Activated naive CD8-positive, alpha-beta T cell treated with anti-CD3 and anti-CD28 coated beads, Interleukin-2, amount 50 U/mL, for 16 hours (primary cell): Measurements from ENCODE around the gene CCDC184.
A peak's percentile ranks its signal among the peaks of the same experiment; 100 is the strongest.
"Not testable (repeated sequence)": the region's sequence is repeated elsewhere in the genome, so short reads cannot be mapped to it uniquely, and the experiment has no call there.

ENCODE experiments used
- DNase-seq: peaks from one replicate; pipeline ENCODE4 v3.0.0-alpha.2; 2020; ENCODE audit warnings: low read depth, low spot score

Gene CCDC184

DNA sequence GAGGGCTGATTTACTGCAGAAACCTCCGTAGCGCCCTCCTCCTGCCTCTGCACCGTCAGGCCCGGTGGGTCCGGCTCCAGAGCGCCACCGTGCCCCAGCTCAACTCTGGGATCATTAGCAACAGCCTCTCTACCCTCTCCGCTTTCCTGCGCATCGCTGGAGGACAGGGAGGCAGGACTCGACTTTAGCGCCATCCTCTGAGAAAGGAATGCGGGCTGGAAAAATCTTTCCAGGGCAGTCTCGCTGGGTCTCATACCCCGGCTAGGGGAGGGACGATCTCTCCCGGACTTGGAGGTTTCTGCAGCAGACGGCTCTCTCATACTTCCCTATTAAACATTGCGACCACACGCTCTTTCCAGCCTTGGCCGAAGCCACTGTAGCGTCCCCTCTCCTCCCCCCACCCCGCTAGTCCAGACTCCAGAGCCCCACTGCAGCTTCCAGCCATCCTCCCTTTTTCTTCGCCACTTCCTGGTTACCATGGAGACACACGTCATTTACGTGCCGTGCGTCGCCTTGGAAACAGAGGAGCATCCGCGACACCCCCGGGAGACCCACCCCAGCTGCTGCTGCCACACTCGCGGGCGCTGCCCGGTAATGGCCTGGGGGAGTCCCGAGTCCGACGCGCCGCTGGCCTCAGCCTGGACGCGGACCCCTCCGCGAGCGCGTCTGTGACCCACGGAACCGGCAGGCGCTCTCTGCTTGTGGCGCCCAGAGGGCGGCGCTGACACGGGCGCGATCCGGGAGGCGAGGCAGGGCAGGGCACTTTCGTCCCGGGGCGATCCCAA is at the start of gene CCDC184:
Gene CCDC184, plus strand, starts transcription at position 554 of the 785 bp plus-strand sequence. CDS start 479 bp downstream, outside the sequence.
- DNase-seq, result no peak

DNA sequence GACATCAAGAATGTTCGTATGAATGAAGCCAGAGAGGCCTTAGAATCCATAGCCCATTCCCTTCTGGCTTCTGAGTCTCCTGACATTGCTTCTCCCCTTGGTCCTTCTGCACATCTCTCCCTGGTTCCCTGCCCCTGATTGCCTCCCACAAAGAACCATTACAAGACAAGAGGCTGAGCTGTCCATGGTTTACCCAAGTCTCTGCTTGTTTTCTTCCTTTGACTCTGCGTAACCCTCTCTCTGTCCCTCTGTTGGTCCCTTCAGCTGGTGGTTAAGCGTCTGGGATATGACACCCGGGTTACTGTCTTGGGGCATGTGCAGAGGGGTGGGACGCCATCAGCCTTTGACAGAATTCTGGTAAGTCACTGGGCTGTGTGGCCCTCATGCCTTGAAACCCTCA is 48.4 kb upstream of the CCDC184 start:
- no peak for DNase-seq

DNA sequence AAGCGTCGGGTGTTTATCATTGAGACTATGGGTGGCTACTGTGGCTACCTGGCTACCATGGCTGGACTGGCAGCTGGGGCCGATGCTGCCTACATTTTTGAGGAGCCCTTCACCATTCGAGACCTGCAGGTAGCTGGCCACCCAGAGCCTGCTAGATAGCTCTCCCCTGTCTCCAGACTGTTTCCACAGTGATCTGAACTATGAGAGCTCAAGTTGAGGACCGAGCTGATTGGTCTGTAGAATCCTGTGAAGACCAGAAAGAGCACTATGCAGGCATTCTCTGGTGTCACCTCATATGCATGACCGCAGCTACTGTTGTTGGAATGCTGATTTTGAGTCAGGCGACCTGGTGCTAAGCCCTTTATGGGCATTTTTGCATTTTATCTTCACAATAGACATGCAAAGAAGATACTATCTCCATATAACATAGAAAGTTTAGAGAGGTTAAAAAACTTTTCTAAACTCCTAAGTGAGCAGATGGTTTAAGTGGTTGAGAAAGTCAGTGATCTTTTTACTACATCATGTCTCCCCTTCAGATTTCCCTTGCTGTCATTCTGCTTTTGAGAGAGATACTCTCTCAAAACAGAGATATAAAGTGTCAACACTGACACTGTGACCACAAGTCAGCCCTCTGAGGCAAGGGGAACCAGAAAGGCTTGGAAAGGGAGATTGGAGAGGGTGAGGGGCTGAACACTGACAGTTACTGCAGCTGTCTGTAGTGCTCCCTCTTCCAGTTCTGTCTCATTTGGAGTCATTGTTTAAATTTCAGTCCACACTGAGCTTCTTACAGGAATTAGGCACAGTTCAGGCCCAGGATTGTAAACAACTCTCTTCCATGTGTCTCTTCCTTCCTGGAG is 40.4 kb upstream of the CCDC184 start:
- DNase-seq, result no peak

DNA sequence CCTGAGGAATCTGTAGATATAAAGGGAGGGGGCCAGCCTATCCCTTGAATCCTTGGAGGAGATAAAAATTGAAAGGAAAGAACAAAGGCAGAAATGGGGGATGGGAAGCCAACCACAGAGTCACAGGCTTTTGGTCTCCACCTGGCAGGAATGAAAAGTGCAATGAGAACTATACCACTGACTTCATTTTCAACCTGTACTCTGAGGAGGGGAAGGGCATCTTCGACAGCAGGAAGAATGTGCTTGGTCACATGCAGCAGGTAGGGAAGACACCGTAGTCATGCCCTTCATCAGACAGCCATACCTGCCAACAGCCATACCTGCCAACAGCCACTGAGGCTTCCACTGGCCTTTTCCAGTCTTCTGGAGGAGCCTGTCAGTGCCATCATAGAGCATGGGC is 39.5 kb upstream of the CCDC184 start:
- no peak for DNase-seq

DNA sequence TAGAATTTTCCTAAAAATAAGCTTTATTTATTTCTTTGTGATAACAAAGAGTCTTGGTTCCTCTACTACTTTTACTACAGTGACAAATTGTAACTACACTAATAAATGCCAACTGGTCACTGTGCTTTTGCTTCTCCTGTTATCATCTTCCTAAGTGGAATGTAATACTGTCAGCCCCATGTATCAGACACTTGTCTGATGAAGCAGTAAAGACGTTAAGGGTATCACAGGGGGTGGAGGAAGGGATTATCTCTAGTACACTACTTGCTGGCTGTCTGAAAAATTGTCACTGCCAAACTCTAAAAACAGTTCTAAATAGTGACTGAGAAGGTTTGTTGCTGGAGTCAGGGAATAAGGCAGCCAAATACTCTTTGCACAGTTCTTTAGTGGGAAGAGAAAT is 37.5 kb upstream of the CCDC184 start:
- DNase-seq, result no peak

DNA sequence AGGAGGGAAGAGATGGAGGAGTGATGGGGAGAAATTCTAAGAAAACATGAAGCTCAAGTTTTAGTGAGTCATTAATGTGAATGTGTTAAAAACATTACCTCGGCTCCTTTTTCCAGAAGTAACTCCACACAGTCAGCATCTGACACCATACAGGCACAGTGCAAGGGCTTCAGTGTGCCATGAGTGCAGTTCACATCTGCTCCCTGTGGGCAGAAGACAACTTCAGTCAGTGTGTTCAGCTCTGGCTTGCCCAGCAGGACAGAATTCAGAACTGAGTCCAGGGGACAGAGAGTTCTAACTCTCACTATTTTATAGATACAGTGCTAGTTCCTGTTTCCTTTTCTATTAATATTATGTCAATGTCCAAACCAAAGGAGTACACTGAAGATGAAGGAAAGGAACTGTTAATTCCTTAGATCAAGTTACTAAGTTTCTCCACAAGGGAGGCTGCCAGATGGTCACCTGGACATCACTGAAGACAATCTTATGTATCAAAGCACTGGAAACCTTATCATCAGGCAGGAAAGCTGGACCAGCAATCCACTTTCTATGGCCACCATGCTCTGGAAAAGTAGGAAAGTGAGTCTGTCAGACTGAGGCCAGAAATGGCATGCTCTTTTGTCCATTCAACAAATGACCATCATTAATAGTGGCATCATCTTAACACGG is 32.2 kb upstream of the CCDC184 start:
- no peak for DNase-seq

DNA sequence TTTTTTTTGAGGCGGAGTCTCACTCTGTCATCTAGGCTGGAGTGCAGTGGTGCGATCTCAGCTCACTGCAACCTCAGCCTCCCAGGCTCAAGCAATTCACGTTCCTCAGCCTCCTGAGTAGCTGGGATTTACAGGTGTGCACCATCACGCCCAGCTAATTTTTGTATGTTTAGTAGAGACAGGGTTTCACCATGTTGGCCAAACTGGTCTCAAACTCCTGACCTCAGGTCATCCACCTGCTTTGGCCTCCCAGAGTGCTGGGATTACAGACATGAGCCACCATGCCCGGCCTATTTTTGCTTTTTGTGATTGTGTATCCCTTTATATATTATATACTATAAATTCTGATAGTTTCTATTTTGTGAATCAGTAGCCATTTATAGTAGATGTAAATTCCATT is 27.7 kb upstream of the CCDC184 start:
- DNase-seq, result not testable (repeated sequence)

DNA sequence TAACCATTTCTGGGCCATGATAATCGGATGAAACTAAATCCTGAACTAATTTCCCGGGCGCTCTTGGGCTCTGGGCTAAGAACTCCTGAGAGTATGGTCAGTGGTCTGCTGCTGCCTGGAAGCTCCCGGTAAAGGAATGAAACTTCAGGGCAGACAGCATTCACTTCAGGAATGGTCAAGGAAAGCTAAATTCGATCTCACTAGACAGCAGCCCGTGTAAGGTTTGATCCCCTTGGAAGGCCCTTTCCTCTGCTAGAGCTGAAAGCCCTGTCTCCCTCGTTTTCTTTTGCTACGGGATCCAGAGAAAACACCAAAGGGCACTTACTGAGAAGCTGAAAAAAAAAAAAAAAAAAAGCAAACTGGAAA is 26.8 kb upstream of the CCDC184 start:
- DNase-seq, result no peak

DNA sequence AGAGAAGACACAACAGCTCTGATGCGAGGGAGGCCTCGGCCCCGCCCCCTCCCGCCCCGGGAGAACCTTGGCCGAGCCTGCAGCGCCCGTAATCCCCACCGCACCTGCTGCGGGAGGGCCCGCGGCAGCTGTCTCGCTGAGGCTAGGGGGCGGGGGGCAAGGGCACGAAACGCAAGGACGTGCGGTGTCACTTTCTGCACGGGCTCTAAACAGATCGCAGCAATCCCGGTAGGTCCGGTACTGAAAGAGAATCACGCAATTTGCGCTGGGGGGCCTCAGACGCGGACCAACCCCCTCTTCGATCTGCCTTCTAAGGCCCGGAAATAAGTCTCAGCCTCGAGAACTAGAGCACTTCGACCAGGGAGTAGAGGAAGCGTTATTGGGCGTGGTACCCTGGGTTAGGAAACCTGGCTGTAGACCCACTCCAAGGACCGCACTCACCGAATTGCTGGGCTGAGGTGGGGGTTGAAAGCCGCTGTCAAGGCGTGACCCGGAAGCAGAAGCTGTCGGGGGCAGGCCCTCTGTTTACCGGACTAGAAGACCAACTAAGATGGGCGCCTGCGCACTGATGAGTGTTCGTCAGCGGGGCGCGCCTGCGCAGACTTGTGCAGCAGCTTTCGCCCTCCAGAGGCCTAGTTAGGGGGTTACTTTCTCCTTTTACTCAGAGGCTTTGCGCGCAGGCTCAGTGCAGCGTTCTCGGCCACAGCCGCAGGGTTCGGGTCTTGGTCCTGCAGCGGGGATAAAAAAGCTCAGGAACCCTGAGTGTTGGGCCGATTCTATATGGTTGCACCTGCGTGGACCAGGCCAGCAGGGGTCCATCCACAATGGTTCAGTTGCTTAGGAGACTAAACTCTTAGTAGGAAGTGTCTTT is 26.2 kb upstream of the CCDC184 start, which contains the start of gene ASB8:
Gene ASB8, minus strand, starts transcription at position 498 of the 871 bp plus-strand sequence. CDS start 4,019 bp downstream, outside the sequence.
- DNase-seq, result peak; percentile 98

DNA sequence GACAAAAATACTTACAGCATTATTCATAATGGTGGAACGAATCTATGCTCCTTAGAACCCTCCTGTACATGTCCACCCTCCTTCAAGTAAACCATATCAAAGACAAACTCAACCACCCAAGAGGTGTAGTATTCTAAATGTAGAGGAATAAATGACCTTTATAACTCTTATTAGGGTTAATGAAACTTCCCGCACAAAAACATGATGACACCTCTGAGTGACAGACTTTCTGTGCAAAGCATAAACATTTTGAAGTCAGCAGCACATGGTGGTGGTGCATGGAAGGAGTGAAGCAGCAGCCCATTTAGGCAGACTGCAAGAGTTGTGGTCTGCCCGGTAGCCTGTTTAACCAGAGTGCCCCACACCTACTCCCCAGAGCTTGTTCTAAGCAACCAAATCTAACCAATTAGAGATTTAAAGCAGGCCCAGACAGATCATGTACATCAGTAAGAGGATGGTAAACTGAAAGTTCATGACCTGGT is 25.5 kb upstream of the CCDC184 start:
- DNase-seq, result no peak

DNA sequence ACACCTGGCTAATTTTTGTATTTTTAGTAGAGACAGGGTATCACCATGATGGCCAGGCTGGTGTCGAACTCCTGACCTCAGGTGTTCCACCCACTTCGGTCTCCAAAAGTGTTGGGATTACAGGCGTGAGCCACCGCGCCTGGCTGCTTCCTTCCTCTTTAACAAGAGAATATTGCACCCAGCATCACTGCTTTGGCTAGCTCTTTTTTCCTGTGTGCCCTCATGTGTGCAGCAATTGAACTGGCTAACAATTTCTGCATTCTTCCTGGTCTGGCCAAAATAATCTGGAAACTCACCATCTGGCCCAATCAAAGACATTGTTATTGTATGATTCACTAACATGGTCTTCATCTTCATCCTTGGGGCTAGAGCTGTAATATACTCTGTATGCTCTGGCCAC is 23.4 kb upstream of the CCDC184 start:
- DNase-seq, result no peak

DNA sequence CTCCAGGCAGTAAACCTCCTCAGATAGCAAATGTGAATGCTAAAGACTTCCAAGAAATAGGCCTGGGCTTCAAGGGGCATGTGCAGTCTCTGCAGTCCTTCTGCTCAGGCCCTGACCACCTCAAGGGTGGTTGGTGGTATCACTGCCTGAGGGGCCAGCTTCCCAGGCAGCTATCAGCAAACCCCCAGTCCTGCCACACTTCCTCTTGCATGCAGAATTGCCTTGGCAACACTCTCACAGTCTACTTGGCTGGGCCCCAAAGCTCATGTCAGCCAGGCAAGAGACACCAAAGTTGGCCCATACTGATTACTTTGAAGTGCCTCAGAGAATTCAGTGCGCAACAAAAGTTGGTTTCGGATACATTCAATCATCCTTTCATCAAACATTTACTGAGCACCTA is 22.6 kb upstream of the CCDC184 start:
- DNase-seq, result no peak

DNA sequence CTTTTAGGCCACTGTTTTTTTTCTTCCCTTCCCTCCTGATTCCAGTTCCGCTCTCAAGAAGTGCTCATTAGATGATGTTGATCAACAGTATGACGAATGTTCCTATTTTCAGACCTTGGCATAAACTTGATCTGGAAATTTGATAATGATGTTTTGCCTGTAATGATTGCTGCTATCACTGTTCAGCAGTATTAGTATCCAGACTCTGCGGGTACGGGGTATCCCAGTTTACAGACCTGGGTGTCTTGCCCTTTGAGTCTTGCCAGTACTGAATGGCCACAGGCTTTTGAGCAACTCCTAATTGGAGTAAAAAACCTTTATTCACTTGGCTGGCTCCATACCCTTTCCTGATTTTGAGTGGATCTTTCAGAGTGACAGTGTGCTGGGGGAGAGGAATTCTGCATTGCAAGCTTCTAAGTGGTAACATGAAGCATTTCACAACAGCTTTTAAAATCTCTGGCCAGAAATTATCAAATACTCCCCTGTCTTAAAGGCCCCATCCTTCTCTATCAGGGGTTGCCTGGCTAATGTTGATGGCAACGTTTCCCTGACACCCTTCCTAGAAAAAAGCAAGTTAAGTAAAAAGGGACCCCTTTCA is 20.2 kb upstream of the CCDC184 start:
- DNase-seq, result no peak

DNA sequence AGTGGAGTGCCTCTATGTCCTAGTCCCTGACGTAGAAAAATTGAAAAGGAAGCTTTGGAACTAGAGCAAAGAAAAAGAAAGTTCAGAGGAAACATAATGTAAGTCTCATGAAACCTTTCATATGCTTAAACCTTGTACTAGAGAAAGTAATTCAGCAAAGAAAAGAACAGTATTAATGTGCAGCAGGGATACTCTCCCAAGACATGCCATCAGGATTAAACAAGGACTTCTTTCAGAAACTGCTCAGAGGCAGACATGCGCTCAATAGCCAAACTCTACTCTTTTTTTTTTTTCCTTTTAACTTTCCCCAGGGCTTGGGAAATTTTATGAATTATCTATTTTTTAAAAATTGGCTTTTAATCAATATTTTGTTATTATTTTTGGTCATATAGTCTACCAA is 19.0 kb upstream of the CCDC184 start:
- no peak for DNase-seq

DNA sequence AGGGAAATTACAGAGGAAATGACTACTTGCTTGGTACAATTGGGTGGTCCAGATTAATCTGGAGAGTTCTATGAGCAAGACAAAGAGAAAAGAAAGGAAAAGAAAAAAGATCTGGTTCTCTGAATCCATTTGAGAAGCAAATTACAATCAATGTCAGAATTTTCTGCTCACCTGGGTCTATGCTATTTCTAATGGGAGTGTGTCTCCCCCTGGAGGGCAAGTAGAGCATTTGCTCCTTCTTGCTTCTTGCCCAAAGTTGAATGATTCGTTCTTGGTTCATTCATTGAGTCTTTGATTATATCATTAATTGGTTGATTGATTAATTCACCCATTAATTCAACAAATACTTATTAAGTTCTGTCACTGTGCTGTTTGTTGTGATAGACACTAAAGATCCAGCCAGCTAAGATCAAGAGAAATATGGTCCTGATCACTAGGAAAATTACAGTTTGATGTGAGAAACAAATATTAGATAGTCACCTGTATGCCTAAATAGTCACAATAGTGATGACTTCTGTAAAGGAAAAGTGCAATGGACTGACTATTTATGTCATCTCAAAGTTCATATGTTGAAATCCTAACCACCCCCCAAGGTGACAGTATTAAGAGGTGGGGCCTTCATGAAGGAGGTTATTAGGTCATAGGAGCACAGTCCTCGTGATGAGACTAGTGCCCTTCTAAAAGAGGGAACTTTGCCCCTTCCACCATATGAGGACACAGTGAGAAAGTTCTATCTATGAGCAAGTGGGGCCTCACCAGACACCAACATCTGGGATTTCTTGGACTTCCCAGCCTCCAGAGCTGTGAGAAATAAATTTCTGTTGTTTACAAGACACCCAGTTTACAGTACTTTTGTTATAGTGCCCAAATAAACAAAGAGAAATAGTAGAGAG is 18.1 kb upstream of the CCDC184 start:
- peak; percentile 21 for DNase-seq

DNA sequence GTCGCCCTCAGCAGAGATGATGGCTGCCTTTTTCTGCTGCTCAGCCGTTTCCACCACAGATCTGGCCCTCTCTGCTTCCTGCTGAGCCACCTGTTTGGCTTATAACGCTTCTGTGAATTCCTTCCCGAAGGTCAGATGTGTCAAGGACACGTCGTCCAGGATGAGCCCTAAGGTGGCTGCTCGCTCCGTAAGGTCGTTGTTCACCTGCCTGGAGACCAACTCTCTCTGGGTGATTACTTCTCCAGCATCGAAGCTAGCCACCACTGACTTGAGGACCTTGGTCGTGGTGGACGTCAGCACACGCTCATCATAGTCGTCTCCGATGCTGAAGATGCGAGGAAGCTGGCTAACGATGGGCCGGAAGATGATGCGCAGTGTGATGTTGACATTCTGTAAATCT is 14.4 kb upstream of the CCDC184 start:
- no peak for DNase-seq

DNA sequence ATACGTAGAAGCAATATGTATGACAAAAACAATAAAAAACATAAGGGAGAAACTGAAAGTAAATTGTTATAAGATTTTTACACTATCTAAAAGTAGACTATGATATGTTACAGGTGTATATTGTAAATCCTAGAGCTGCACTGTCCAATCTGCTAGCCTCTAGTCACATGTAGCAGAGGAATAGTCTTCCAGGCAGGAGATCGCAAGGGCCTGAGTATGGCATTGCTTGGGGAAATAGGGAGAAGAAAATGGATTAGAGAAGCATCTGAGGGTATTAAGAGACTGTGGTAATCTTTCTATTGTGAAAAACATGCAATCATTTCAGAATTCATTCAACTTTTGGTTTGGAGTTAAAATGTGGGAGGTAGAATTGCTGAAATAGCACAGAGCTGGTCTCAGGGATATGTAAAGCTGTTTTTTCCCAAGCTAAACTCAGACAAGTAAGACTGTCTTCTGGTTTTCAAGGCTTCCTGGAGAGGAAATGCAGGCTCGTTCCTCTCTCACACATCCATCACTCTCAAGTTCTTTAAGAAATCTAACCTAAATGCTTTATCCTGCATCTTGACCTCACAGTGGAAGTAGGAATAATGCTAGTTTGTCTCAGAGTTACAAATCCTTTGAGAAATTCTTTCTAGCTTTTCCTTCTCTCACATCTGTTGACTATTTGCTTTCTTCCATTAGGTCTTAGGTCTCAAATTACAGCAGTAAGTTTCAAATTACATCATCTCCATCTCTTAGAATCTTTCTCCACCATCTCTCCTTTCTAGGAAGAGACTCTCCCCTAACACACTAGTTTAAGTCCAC is 7.6 kb upstream of the CCDC184 start:
- no peak for DNase-seq

DNA sequence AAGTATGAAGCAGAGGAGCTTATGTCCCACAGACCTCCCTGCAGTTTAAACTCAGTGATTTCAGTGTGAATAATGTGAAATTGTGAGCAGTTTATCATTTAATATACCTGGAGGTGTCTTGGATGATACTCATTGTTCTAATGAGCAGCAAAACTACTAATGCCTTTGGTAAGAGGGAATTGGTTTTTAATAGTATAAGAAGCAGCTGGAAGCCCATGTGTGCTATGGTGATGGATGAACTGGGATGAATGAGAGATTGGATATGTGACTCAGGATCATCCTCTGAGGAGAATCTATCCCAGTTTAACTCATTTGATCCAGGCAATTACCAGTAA is 7.1 kb upstream of the CCDC184 start:
- no peak for DNase-seq

DNA sequence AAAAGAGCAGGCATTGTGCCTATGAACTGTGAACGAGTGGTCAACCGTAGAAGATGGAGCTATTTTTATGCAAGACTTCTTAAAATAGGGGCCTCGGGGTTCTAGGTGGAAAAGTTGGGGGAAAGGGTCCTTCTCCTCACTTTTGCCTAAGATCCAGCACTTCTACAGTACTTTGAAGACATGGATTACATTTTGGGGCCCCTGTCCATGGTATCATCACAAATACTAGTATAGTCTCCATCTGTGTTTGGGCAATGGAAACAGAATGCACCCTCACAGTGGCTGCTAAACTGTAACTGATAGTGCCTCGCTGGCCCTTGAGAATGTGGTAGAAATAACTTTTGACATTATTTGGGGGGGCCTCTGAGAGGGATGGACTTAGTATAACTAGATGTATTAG is 5.5 kb upstream of the CCDC184 start:
- DNase-seq, result no peak
